Measurements from ENCODE around the gene RUNDC1.

The RUNDC1 gene

GRCh38 chr17:43020030-43020621 is 39.8 kb downstream of the RUNDC1 start:
- peak; percentile 24 for DNase-seq

DNA sequence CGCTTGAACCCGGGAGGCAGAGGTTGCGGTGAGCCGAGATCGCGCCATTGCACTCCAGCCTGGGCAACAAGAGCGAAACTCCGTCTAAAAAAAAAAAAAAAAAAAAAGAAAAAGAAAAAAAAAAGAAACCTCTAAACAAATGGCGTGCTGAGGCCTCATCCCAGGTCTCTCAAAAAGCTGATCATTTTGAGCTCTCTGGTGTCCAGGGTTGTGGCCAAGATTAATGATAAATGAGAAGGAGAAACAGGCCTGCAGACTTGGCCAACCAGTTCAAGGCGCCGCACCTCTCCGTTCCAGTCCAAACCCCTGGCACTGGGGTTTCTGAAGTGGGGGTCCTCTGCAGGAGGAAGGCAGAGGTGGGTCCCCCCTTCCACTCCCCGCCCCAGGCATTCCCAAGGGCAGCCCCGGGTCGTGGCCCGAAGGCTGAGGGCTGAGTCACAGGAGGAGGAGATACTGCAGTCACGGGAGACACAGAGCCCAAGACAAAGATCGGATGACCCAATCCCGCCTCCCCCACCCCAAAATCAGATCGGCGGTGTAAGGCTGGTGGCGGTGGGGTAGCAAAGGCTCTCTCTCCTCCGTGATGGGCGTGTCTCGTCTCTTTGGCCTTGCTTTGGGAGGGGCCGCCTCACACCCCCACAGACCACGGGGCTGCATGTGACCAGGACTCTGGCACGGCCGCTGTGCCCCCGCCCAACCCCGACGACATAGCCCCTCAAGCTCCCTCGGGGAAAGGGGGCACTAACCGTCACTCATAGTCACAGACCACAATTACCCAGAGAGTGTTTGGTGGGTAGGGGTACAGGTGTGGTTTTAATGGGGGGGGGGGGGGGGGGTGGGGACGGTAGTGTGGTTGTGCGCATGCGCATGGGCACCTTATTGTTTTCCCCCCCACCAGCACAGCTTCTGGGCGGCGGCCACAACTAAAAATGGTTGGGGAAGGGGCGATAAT is 40.7 kb downstream of the RUNDC1 start:
- peak; percentile 98 for DNase-seq

DNA sequence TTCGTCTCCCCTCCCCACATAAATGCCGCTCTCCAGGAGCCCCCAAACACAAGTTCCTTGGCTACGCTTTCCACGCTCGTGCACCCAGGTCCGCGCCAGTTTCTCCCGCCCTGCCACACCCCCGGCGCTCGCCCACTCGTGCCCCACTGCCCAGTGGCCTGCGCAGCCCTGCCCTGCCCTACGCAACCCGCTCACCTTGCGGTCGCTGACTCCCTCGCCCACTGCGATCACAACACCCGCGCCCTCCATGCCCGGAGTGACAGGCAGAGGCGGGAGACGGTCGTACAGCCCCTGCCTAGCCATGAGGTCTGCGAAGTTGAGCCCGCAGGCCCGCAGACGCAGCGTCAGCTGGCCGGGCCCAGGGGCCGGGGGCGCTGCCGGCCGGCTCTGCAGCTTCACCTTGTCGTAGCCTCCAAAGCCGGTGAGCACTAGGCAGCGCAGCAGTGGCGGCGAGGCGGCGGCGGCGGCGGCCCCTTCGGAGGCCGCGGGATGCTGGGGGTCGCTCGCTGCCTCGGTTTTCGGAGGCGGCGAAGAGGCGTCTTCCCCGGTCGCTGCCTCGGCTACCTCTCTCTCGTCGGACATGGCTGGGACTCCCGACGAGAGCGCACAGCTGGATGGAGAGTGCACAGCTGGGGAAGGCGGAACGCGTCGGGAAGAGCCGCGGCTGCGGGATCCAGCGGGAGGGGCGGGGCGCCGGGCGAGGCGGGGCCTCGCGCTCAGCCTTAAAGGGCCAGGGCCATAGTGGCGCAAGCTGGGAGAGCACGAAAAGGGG is 41.6 kb downstream of the RUNDC1 start, which contains the start of gene VAT1:
VAT1 (minus strand) TSS at position 645 of the 772 bp plus-strand sequence; CDS start at position 582, 63 bp downstream.
- peak; percentile 92 for DNase-seq

- peak; percentile 97 for DNase-seq
Measured at GRCh38 chr17:43024407-43025289, 44.3 kb downstream of the RUNDC1 start, which contains the start of gene RND2. TSS of gene RND2 (plus strand) at chr17:43025231. CDS start at chr17:43025348, 117 bp downstream.

DNA sequence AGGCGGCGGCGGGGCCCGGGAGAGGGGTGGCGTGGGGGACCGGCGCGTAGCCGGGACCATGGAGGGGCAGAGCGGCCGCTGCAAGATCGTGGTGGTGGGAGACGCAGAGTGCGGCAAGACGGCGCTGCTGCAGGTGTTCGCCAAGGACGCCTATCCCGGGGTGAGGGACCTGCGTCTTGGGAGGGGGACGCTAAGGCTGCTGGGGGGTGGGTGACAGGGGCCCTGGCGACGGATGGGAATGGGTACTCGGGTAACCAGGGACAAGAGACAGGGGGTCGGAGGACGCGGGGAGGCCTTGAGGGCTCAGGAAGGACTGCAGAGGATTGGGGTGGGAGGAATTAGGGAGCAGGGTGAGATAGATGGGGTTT is 44.9 kb downstream of the RUNDC1 start:
- DNase-seq = no peak

GRCh38 chr17:43025766-43026537 is 45.6 kb downstream of the RUNDC1 start:
- DNase-seq = no peak

DNA sequence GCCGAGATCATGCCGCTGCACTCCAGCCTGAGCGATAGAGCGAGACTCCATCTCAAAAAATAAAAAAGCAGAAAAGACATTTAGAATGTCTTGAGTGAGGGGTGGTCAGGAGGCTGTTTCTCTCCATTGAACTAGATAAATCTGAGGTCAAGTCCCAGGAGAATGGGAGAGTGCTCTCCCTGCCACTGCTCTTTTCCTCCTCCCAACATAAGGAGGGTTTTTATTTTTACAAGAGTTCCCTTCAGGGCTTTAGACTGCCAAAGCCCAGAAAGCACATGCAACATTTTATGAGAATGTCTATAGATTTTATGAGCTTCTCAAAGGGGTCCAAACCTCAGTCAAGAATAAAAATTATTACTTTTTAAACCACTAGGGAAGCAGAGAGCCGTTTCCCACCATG is 46.2 kb downstream of the RUNDC1 start:
- no peak for DNase-seq

DNA sequence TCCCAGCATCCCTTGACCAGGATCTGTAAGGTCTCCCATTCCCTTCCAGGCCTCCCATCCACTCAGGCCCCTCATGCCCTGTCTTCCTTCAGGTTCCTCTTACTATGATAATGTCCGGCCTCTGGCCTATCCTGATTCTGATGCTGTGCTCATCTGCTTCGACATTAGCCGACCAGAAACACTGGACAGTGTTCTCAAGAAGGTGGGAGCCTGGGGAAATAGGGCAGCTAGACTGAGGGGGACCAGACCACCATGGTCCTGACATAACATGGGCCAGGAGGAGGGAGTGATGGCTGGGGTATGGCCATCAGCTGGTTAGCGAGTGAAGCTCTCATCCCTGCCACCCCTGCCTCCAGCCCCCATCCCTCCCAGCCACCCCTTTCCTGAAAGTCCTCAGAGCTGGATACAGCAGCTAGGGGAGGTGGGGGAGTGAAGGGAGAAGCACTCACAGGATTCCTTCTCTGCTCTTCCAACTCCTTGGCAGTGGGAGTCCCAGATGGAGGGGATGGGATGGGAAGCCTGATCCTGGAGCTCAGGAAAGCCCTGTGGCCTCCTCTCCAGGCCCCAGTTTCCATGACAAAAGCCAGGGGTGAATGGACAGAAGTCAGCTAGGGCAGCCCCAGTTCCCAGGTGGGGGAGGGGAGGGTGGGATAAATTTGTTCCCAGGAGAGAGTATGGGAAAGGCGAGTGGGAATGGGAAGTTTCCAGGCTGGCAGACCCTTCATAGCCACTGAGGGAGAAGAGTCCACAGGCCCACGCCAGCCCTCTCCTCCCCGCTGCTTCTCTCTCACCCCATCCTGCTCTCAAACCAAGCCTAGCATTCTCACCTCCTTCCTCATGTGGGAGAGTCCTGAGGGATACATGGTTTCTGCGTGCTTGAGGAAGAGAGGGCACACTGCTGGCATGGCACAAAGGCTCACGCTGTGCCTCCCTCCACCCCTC is 47.0 kb downstream of the RUNDC1 start:
- DNase-seq = no peak

DNA sequence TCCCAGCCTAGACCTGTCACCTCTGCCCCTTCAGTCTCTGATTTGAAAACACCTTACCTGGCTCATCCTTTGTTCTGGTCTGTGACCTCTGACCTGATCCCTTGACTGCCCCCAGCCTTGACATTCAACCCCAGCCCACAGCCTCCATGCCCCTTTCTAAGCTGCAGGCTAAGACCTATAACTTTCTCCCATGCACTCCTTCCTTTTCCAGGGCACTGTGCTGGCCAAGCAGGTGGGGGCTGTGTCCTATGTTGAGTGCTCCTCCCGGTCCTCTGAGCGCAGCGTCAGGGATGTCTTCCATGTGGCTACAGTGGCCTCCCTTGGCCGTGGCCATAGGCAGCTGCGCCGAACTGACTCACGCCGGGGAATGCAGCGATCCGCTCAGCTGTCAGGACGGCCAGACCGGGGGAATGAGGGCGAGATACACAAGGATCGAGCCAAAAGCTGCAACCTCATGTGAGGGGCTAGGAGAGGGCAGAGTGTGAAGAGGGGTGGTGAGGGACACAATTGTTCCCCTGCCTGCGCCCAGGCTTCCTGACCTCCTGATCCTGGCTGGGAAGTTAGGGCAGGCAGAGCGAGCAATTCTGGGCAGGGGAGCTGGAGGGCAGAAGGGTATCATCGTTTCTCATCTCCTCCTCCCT is 48.0 kb downstream of the RUNDC1 start:
- no peak for DNase-seq

DNA sequence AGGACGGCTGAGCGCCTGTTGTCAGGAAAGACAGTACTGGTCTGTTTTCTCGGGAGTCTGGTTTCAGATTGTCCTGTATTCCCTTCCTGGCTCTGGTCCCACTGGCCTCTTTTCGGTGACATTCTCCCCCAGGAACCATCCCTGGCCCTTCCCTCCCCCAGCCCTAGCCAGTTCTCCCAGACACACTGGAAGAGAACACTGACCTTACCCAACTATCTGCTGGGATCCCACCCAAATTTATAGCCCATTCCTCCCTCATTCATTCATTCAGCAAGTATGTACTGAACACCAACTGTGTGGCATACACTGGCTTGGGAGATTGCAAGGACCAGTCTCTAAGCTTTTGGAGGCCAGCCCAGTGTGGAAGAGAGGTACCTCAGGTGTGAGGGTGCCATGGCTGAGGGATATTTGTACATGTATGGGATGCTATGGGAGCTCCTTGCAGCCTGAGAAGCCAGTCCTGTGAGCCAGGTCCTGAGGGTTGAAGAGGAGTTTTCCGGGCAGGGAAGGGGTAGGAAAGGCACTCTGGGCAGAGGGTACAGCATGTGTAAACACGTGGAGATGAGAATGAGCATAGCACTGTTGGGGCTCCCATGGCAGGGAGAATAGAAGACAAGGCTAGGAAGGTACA is 49.9 kb downstream of the RUNDC1 start:
- no peak for DNase-seq

GRCh38 chr17:43031666-43032065 is 51.3 kb downstream of the RUNDC1 start:
- no peak for DNase-seq

DNA sequence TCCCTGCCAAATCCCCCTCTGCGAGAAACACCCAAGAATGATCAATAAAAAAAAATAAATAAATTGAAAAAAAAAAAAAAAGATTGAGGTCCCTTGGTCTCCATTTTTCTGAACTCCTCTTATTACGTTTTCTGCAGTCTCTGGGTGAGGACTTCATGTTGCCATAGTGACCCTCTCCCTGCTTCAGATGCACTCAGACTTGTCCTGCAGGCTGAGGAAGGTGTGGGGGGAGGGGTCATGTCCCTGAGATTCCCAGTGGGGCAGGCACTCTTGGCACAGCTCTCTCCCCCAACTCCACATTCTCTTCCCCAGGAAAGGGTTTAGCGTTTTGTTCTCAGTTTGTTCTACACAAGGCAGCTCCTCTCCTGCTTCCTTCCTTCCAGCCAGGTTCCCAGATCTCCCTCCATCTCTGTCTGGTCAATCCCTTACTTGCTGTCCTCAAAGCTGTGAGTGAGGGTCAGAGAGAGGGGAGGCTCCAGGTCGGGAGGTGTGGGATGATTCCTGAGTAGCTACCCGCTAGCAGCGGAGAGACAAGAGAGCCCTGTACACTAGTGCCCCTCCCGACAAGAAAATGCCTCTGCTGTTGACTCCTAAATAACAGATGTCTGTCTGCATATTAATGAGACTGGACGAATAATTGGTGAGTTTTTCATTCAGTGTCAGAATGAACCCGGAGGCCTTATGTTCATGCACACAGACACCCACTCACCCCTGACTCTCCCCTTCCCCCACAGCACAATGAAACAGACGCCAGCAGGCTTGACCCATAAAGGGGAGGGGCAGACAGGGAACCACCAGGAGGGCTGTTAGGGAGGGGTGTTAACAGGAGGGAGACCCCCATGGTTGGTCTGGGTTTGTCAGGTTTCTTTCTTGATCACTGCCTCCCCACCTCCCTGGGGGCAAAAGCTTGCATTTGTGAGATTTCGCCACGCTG is 53.9 kb downstream of the RUNDC1 start:
- DNase-seq = no peak

GRCh38 chr17:43034894-43035293 is 54.5 kb downstream of the RUNDC1 start:
- DNase-seq = no peak

DNA sequence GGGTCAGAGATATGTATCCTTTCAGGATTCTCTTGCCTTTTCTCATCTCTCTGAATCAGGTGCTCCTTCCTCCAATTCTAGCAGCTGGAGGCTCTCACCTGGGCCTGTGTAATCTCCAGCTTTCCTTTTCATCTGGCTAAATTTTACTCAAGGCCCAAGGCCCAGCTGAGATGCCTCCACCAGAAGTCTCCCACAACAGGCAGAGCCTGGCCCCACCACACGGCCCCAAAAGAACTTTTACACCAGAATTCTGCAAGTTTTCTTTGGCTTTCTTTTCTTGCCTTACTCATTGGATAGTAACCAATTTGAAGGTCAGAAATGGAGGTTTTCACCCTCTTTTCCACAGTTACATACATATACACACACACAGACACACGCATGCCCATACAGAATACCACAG is 59.3 kb downstream of the RUNDC1 start:
- no peak for DNase-seq

GRCh38 chr17:43040655-43041054 is 60.3 kb downstream of the RUNDC1 start:
- no peak for DNase-seq

GRCh38 chr17:43042025-43042628 is 61.8 kb downstream of the RUNDC1 start:
- peak; percentile 13 for DNase-seq
